GM23338 (cell line): ENCODE results near the gene ARHGEF9. TPM values are rescaled to one million over a fixed set of nuclear protein-coding genes. Genes with fewer than 3 reads are reported as not detected.

ENCODE experiments used
- ATAC-seq: fragments of 200-7000 bp; cut with Tn5 transposase; 3 replicates; pipeline ENCODE4 v1.9.1; 2020
- DNase-seq: peaks from one replicate; pipeline ENCODE4 v3.0.0-alpha.2; 2015; ENCODE audit warnings: low spot score
- H2AFZ ChIP-seq: fragments of 200-600 bp; sonication (generic); 2 replicates; pipeline ENCODE4 v1.8.0; 2016; ENCODE audit warnings: antibody characterized with exemption, mild to moderate bottlenecking, moderate library complexity
- H3F3A ChIP-seq: fragments of 200-600 bp; sonication (generic); replicated peaks from 2 replicates; pipeline ENCODE4 v1.8.0; 2017; ENCODE audit warnings: antibody characterized with exemption, mixed run types, low read depth
- H3K27ac ChIP-seq: fragments of 200-600 bp; sonication (generic); 2 replicates; pipeline ENCODE4 v1.6.1; 2016; ENCODE audit warnings: low read depth
- H3K27me3 ChIP-seq: fragments of 200-600 bp; sonication (generic); 2 replicates; pipeline ENCODE4 v1.8.0; 2016; ENCODE audit warnings: mild to moderate bottlenecking, mixed run types, moderate library complexity; ENCODE audit not compliant: insufficient read depth
- H3K36me3 ChIP-seq: fragments of 200-600 bp; sonication (generic); 2 replicates; pipeline ENCODE4 v1.8.0; 2016; ENCODE audit warnings: mild to moderate bottlenecking; ENCODE audit not compliant: insufficient read depth
- H3K4me1 ChIP-seq: fragments of 200-600 bp; sonication (generic); 2 replicates; pipeline ENCODE4 v1.8.0; 2016; ENCODE audit warnings: mild to moderate bottlenecking, moderate library complexity; ENCODE audit not compliant: insufficient read depth
- H3K4me2 ChIP-seq: fragments of 200-600 bp; sonication (generic); 2 replicates; pipeline ENCODE4 v1.7.1; 2017; ENCODE audit warnings: mixed run types
- H3K4me3 ChIP-seq: fragments of 200-600 bp; sonication (generic); 2 replicates; pipeline ENCODE4 v1.6.1; 2016; ENCODE audit warnings: mixed run types
- H3K79me2 ChIP-seq: fragments of 200-600 bp; sonication (generic); replicated peaks from 2 replicates; pipeline ENCODE4 v1.8.0; 2017; ENCODE audit warnings: mild to moderate bottlenecking; ENCODE audit not compliant: insufficient read depth
- H3K9me2 ChIP-seq: fragments of 200-600 bp; sonication (generic); 2 replicates; pipeline ENCODE4 v1.8.0; 2017; ENCODE audit not compliant: insufficient read depth
- H4K20me1 ChIP-seq: fragments of 200-600 bp; sonication (generic); replicated peaks from 2 replicates; pipeline ENCODE4 v1.8.0; 2017; ENCODE audit warnings: mild to moderate bottlenecking; ENCODE audit not compliant: insufficient read depth
- H3K27ac Mint-ChIP-seq: 2 replicates; pipeline ENCODE4 v1.8.0; 2020; ENCODE audit warnings: inconsistent platforms, mild to moderate bottlenecking, moderate library complexity, mixed read lengths
- H3K27me3 Mint-ChIP-seq: 3 replicates; pipeline ENCODE4 v1.8.0; 2022; ENCODE audit warnings: low read depth, mild to moderate bottlenecking, moderate library complexity, mixed read lengths, inconsistent platforms; ENCODE audit not compliant: insufficient read depth, poor library complexity
- H3K36me3 Mint-ChIP-seq: 3 replicates; pipeline ENCODE4 v1.8.0; 2021; ENCODE audit warnings: low read depth, mild to moderate bottlenecking, inconsistent platforms, moderate library complexity, mixed read lengths
- H3K4me1 Mint-ChIP-seq: 3 replicates; pipeline ENCODE4 v1.8.0; 2020; ENCODE audit warnings: mild to moderate bottlenecking, inconsistent platforms, mixed read lengths
- H3K4me3 Mint-ChIP-seq: 3 replicates; pipeline ENCODE4 v1.8.0; 2021; ENCODE audit warnings: moderate library complexity, mild to moderate bottlenecking, inconsistent platforms, mixed read lengths
- H3K9me3 Mint-ChIP-seq: 3 replicates; pipeline ENCODE4 v1.8.0; 2020; ENCODE audit warnings: moderate library complexity, mild to moderate bottlenecking, inconsistent platforms, mixed read lengths
- CREB1 ChIP-seq: fragments of 250-450 bp; sonication (Bioruptor Pico); IDR thresholded peaks from 2 replicates; pipeline ENCODE4 v1.5.0; 2020; ENCODE audit warnings: low read depth, mild to moderate bottlenecking, moderate library complexity
- CTCF ChIP-seq, 2 experiments: fragments of 200-600 bp in 1 of 2; sonication (generic) in 1 of 2; conservative IDR thresholded peaks; 2 replicates each; pipeline versions ENCODE4 v1.5.1 to v1.6.1; 2016 to 2017; ENCODE audit warnings: antibody characterized with exemption in 2 of 2, low read depth in 2 of 2, mild to moderate bottlenecking in 2 of 2, moderate library complexity in 1 of 2
- EZH2 ChIP-seq: fragments of 200-600 bp; sonication (generic); IDR thresholded peaks from one replicate; pipeline ENCODE4 v1.8.0; 2017; ENCODE audit warnings: antibody characterized with exemption, mild to moderate bottlenecking, low read depth; ENCODE audit not compliant: unreplicated experiment
- EZH2phosphoT487 ChIP-seq: fragments of 200-600 bp; sonication (generic); IDR thresholded peaks from one replicate; pipeline ENCODE4 v1.8.1; 2018; ENCODE audit warnings: antibody characterized with exemption; ENCODE audit not compliant: unreplicated experiment
- JUNB ChIP-seq: IDR thresholded peaks from one replicate; pipeline ENCODE4 v1.6.1; 2016; ENCODE audit warnings: antibody characterized with exemption; ENCODE audit not compliant: unreplicated experiment
- NANOG ChIP-seq: IDR thresholded peaks from 2 replicates; pipeline ENCODE4 v1.6.1; 2016; ENCODE audit warnings: antibody characterized with exemption, borderline replicate concordance
- POLR2AphosphoS5 ChIP-seq: IDR thresholded peaks from 2 replicates; pipeline ENCODE4 v1.6.1; 2016; ENCODE audit warnings: antibody characterized with exemption, low read depth
- REST ChIP-seq: IDR thresholded peaks from one replicate; pipeline ENCODE4 v1.6.1; 2018; ENCODE audit warnings: antibody characterized with exemption; ENCODE audit not compliant: unreplicated experiment
- STAT1 ChIP-seq: IDR thresholded peaks from one replicate; pipeline ENCODE4 v1.6.1; 2016; ENCODE audit warnings: antibody characterized with exemption; ENCODE audit not compliant: unreplicated experiment
- ZNF114 ChIP-seq: fragments of 250-450 bp; sonication (Bioruptor Pico); IDR thresholded peaks from 2 replicates; pipeline ENCODE4 v1.5.0; 2020; ENCODE audit warnings: mild to moderate bottlenecking, moderate library complexity
- ZNF331 ChIP-seq: fragments of 250-450 bp; sonication (Bioruptor Pico); IDR thresholded peaks from 2 replicates; pipeline ENCODE4 v1.5.0; 2020; ENCODE audit warnings: low read depth, mild to moderate bottlenecking, moderate library complexity
- polyA plus RNA-seq: library from polyadenylated mRNA; unstranded; fragments of >200 nt; fragmentation: Nextera tagmentation; extraction: Ambion mirVana; gene quantifications from 2 replicates; pipeline ENCODE4 v1.2.1, GENCODE V29; 2016
- total RNA-seq: library from RNA; depleted of rRNA; stranded (reverse); fragments of >200 nt; shearing (Covaris generic); gene quantifications from 2 replicates; pipeline ENCODE4 v1.2.3, GENCODE V29; 2014
- TF ChIP-seq, protein P1 (sequence below): fragments of 250-450 bp; sonication (Bioruptor Pico); IDR thresholded peaks from 2 replicates; pipeline ENCODE4 v1.5.0; 2020; ENCODE audit warnings: mild to moderate bottlenecking, moderate library complexity
- TF ChIP-seq, protein P2 (sequence below): IDR thresholded peaks from 2 replicates; pipeline ENCODE4 v1.6.1; 2016; ENCODE audit warnings: antibody characterized with exemption

ARHGEF9 gene
- total and polyA plus RNA-seq, 2 experiments from 2014 or later, result 23.1 to 35.9 TPM

GRCh38 chrX:63675716-63676115 lies 109.3 kb downstream of the ARHGEF9 start:
- no peak overlapping the region for H3K27ac Mint-ChIP-seq
- Histone ChIP-seq H2AFZ (no peak overlapping the region), H3K9me2 (no peaks in the 10 kb centered on the region), H3K4me1 (no peaks in the 10 kb centered on the region), H3F3A (no peaks in the 10 kb centered on the region), H3K27me3 (no peaks in the 10 kb centered on the region), H3K36me3 (no peaks in the 10 kb centered on the region), H3K27ac (no peak overlapping the region), H3K79me2 (no peaks in the 10 kb centered on the region), H3K4me2 (no peak overlapping the region), H3K4me3 (no peak overlapping the region), H4K20me1 (no peaks in the 10 kb centered on the region)
- H3K4me1 Mint-ChIP-seq, result no peaks in the 10 kb centered on the region
- ATAC-seq (no peak), DNase-seq (no peak)
- no peaks in the 10 kb centered on the region for H3K27me3 Mint-ChIP-seq
- no peak for TF ChIP-seq ZNF114
- no peak for TF ChIP-seq EZH2phosphoT487
- no peak for TF ChIP-seq ZNF331
- TF ChIP-seq POLR2AphosphoS5, result no peak
- TF ChIP-seq EZH2, result no peak
- no peak for TF ChIP-seq CTCF (conservative IDR thresholded peaks at IDR 0.05; ENCODE audit: low read depth in 2 of 2)
- TF ChIP-seq, protein P1, sequence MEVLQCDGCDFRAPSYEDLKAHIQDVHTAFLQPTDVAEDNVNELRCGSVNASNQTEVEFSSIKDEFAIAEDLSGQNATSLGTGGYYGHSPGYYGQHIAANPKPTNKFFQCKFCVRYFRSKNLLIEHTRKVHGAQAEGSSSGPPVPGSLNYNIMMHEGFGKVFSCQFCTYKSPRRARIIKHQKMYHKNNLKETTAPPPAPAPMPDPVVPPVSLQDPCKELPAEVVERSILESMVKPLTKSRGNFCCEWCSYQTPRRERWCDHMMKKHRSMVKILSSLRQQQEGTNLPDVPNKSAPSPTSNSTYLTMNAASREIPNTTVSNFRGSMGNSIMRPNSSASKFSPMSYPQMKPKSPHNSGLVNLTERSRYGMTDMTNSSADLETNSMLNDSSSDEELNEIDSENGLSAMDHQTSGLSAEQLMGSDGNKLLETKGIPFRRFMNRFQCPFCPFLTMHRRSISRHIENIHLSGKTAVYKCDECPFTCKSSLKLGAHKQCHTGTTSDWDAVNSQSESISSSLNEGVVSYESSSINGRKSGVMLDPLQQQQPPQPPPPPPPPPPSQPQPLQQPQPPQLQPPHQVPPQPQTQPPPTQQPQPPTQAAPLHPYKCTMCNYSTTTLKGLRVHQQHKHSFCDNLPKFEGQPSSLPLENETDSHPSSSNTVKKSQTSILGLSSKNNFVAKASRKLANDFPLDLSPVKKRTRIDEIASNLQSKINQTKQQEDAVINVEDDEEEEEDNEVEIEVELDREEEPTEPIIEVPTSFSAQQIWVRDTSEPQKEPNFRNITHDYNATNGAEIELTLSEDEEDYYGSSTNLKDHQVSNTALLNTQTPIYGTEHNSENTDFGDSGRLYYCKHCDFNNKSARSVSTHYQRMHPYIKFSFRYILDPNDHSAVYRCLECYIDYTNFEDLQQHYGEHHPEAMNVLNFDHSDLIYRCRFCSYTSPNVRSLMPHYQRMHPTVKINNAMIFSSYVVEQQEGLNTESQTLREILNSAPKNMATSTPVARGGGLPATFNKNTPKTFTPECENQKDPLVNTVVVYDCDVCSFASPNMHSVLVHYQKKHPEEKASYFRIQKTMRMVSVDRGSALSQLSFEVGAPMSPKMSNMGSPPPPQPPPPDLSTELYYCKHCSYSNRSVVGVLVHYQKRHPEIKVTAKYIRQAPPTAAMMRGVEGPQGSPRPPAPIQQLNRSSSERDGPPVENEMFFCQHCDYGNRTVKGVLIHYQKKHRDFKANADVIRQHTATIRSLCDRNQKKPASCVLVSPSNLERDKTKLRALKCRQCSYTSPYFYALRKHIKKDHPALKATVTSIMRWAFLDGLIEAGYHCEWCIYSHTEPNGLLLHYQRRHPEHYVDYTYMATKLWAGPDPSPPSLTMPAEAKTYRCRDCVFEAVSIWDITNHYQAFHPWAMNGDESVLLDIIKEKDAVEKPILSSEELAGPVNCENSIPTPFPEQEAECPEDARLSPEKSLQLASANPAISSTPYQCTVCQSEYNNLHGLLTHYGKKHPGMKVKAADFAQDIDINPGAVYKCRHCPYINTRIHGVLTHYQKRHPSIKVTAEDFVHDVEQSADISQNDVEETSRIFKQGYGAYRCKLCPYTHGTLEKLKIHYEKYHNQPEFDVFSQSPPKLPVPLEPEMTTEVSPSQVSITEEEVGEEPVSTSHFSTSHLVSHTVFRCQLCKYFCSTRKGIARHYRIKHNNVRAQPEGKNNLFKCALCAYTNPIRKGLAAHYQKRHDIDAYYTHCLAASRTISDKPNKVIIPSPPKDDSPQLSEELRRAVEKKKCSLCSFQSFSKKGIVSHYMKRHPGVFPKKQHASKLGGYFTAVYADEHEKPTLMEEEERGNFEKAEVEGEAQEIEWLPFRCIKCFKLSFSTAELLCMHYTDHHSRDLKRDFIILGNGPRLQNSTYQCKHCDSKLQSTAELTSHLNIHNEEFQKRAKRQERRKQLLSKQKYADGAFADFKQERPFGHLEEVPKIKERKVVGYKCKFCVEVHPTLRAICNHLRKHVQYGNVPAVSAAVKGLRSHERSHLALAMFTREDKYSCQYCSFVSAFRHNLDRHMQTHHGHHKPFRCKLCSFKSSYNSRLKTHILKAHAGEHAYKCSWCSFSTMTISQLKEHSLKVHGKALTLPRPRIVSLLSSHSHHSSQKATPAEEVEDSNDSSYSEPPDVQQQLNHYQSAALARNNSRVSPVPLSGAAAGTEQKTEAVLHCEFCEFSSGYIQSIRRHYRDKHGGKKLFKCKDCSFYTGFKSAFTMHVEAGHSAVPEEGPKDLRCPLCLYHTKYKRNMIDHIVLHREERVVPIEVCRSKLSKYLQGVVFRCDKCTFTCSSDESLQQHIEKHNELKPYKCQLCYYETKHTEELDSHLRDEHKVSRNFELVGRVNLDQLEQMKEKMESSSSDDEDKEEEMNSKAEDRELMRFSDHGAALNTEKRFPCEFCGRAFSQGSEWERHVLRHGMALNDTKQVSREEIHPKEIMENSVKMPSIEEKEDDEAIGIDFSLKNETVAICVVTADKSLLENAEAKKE (CRISPR knock-in tag), result no peak
- TF ChIP-seq CREB1 (CRISPR knock-in tag), result no peak
- no peak for TF ChIP-seq NANOG
- no peak for TF ChIP-seq JUNB
- TF ChIP-seq REST, result no peak
- TF ChIP-seq STAT1, result no peak
- TF ChIP-seq, protein P2, sequence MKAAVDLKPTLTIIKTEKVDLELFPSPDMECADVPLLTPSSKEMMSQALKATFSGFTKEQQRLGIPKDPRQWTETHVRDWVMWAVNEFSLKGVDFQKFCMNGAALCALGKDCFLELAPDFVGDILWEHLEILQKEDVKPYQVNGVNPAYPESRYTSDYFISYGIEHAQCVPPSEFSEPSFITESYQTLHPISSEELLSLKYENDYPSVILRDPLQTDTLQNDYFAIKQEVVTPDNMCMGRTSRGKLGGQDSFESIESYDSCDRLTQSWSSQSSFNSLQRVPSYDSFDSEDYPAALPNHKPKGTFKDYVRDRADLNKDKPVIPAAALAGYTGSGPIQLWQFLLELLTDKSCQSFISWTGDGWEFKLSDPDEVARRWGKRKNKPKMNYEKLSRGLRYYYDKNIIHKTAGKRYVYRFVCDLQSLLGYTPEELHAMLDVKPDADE, result no peak
- H3K36me3 Mint-ChIP-seq, result peaks cover 42% of the 10 kb centered on the region
- no peaks in the 10 kb centered on the region; the same call in 2 of the 3 replicates for H3K9me3 Mint-ChIP-seq
- H3K4me3 Mint-ChIP-seq, result no peak overlapping the region
